SH-SY5Y (cell line): ENCODE results near the gene GUCY2D.

Source experiments
- GATA2 ChIP-seq: IDR thresholded peaks from 2 replicates; pipeline ENCODE4 v1.6.1; 2011; ENCODE audit warnings: mild to moderate bottlenecking, low read depth, low read length
- GATA3 ChIP-seq: IDR thresholded peaks from 2 replicates; pipeline ENCODE4 v1.6.1; 2011; ENCODE audit warnings: low read depth, mild to moderate bottlenecking, low read length, moderate library complexity

DNA sequence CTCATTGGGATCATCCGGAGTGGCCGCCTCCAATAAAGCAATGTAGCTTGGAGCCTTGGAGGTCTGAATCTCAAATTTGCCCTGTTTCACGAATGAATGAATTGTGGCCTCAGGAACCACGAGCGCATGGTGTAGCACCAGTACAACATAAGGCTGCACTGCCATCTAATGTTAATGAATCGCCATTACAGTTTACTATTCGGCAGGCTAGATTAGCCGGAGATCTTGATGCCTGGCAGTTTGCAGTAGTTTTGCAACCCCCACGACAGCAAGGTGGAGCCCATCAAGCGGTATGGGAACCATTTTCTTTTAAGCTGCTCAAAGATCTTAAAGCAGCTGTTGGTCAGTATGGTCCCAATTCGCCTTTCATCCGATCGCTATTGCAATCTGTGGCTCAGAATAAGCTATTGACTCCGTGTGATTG lies 55.3 kb downstream of the GUCY2D start:
- no peak for TF ChIP-seq GATA3
- TF ChIP-seq GATA2: no peak
